Calu3 (cell line): ENCODE results near the gene CHST9. TPM values are rescaled to one million over a fixed set of nuclear protein-coding genes. Genes with fewer than 3 reads are reported as not detected.
A peak's percentile ranks its signal among the peaks of the same experiment; 100 is the strongest.

Source experiments
- BruUV-seq: library from RNA; stranded (reverse); fragments of 400-500 nt; replicated peaks from 2 replicates; lab custom pipeline; 2021; lab: Mats Ljungman, UMichigan
- CTCF ChIA-PET: fragments of 300-600 bp; sonication (Branson Sonifier 250); formaldehyde crosslinking; loops from one replicate; lab custom pipeline; 2022; ENCODE audit warnings: antibody characterized with exemption; lab: Charles Lee
- DNase-seq: peaks from one replicate; pipeline ENCODE4 v3.0.0; 2022
- H3K27ac Mint-ChIP-seq: one replicate; pipeline ENCODE4 v1.8.0; 2022; ENCODE audit warnings: mixed read lengths; ENCODE audit not compliant: unreplicated experiment
- H3K27me3 Mint-ChIP-seq: one replicate; pipeline ENCODE4 v1.8.0; 2022; ENCODE audit warnings: mixed read lengths; ENCODE audit not compliant: unreplicated experiment
- H3K36me3 Mint-ChIP-seq: one replicate; pipeline ENCODE4 v1.8.0; 2022; ENCODE audit warnings: mild to moderate bottlenecking, moderate library complexity, mixed read lengths; ENCODE audit not compliant: insufficient read depth, unreplicated experiment
- H3K4me1 Mint-ChIP-seq: one replicate; pipeline ENCODE4 v1.8.0; 2022; ENCODE audit warnings: mild to moderate bottlenecking, low read depth, mixed read lengths; ENCODE audit not compliant: unreplicated experiment
- H3K4me3 Mint-ChIP-seq: one replicate; pipeline ENCODE4 v1.8.0; 2022; ENCODE audit warnings: mild to moderate bottlenecking, low read depth, moderate library complexity, mixed read lengths; ENCODE audit not compliant: unreplicated experiment
- H3K9me3 Mint-ChIP-seq: one replicate; pipeline ENCODE4 v1.8.0; 2022; ENCODE audit warnings: low read depth, mixed read lengths; ENCODE audit not compliant: unreplicated experiment
- CTCF ChIP-seq: fragments of 200-600 bp; IDR thresholded peaks from one replicate; pipeline ENCODE4 v1.8.0; 2022; ENCODE audit warnings: antibody characterized with exemption; ENCODE audit not compliant: unreplicated experiment
- intact Hi-C: fragments of 100-400 bp; cut with micrococcal nuclease; formaldehyde crosslinking; loops from one replicate; pipeline ENCODE4 v1.10.0; 2022; ENCODE audit not compliant: unreplicated experiment
- total RNA-seq: library from RNA; stranded (reverse); gene quantifications from 2 replicates; pipeline ENCODE4 v1.2.3, GENCODE V29; 2022

Gene CHST9
- total RNA-seq, 1 experiment from 2014 or later: 56.9 TPM

- DNase-seq: peak; percentile 64
- BruUV-seq: no TSS peak
- Mint-ChIP-seq H3K9me3 (no peaks in the 10 kb centered on the region), H3K27me3 (no peaks in the 10 kb centered on the region), H3K36me3 (peaks cover 27% of the 10 kb centered on the region), H3K4me3 (peak overlapping the region; percentile 21), H3K4me1 (peaks cover 76% of the 10 kb centered on the region), H3K27ac (no peak overlapping the region)
- no peak for TF ChIP-seq CTCF
- CTCF ChIA-PET: interaction anchor here (0.5 to 1.1 kb wide), 2 partner anchors 25 to 71 kb away, joined by 3 read pairs; no protein-coding TSS in a partner anchor
- intact Hi-C loops: loop anchor here (2.0 to 10.0 kb wide), 5 partner anchors 37 to 367 kb away; no protein-coding TSS in a partner anchor
These were observed 3.4 kb downstream of the CHST9 start for GRCh38 chr18:27181726-27182125.

DNA sequence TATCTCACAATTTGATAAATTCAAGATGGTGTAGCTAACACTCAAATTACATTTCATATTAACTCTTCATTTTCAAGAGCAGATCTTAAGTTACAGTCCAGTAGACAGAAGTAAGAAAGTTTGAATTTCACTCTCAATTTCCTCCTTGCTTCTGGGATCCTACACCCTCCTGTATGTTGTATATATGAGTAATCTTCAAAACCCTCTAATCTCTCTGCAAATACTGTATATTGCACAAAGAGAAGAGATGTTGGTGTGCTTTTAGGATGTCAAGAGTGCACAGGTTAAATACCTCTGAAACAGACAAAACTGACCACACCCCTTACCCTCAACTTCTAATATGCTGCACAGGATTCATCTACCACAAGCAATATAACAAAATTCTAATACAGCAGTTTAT, 6.7 kb downstream of the CHST9 start:
- H3K36me3 Mint-ChIP-seq: peaks cover 5% of the 10 kb centered on the region
- H3K4me1 Mint-ChIP-seq: peaks cover 85% of the 10 kb centered on the region
- CTCF ChIA-PET: interaction anchor here (0.9 kb wide), 1 partner anchor 13 kb away, joined by 3 read pairs; no protein-coding TSS in a partner anchor
- no peaks in the 10 kb centered on the region for H3K9me3 Mint-ChIP-seq
- BruUV-seq: no TSS peak
- no peak overlapping the region for H3K27ac Mint-ChIP-seq
- DNase-seq: no peak
- H3K4me3 Mint-ChIP-seq: no peak overlapping the region
- no peak for TF ChIP-seq CTCF
- H3K27me3 Mint-ChIP-seq: no peaks in the 10 kb centered on the region
- intact Hi-C loops: no loop called here

- Mint-ChIP-seq H3K27ac (no peak overlapping the region), H3K4me3 (no peak overlapping the region), H3K36me3 (no peaks in the 10 kb centered on the region), H3K4me1 (peaks cover 63% of the 10 kb centered on the region), H3K9me3 (no peaks in the 10 kb centered on the region), H3K27me3 (no peaks in the 10 kb centered on the region)
- intact Hi-C loops: no loop called here
- TF ChIP-seq CTCF: no peak
- no TSS peak for BruUV-seq
- no peak for DNase-seq
- CTCF ChIA-PET: no interaction called here
These were observed 9.2 kb downstream of the CHST9 start for GRCh38 chr18:27175914-27176313.

DNA sequence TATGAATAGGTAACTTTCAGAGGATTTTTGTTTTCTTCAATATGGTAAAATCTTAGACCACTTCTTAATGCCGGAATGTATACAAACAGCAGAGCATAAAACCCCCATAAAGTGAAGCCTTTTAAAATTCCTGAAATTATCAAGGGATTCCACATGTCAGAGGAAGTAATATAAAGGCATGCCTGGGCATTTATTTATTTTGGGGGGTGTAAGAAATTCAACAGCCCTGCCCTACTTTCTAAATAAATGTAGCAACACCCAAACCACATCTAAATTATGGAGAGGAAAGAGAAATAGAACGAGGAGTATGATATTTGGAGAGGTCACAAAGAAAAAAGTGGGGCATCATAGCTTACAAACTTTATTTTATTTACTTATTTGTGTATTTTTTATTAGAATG, 9.9 kb downstream of the CHST9 start:
- intact Hi-C loops: no loop called here
- Mint-ChIP-seq H3K27me3 (no peaks in the 10 kb centered on the region), H3K27ac (no peak overlapping the region), H3K9me3 (no peaks in the 10 kb centered on the region), H3K4me3 (no peak overlapping the region), H3K4me1 (peaks cover 59% of the 10 kb centered on the region), H3K36me3 (no peaks in the 10 kb centered on the region)
- no TSS peak for BruUV-seq
- CTCF ChIA-PET: no interaction called here
- no peak for TF ChIP-seq CTCF
- DNase-seq: no peak
